ENCODE measurements around the gene CD63.

DNA sequence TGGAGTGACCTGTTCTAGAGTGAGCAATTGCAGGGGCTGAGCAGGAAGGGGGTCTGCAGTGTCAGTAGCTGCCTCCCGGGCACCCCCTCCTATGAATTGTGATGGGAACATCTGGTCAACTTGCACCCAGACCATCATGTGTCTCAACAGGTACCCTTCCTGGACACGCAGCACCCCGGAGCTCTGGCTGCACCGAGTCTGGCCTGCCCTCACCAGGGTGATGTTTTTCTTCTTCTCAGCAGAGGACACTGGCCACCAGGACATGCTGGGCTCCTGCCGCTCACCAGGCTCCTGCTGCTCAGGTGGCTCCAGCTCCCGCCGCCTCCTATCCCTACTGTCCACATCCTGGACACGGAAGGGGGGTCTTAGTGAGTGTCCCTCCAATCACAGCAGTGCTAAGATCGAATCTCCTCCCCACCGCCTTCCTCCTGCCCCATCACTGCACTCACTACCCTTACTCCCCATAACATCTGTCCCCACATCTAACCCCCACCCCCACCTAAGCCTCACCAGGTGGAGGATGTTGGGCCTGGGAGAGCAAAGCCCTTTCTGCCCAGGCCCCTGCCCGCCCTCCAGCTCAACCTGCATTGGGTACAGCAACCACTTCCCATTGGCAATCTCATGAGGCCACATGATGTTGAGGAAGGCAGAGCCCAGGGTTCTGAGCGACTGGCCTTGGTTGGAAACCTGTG, 36.0 kb downstream of the CD63 start:
- TF ChIP-seq ZNF219 (CRISPR knock-in tag; IDR thresholded peaks at IDR 0.05; ENCODE audit: borderline replicate concordance) = no peak
- TF ChIP-seq, protein P1, sequence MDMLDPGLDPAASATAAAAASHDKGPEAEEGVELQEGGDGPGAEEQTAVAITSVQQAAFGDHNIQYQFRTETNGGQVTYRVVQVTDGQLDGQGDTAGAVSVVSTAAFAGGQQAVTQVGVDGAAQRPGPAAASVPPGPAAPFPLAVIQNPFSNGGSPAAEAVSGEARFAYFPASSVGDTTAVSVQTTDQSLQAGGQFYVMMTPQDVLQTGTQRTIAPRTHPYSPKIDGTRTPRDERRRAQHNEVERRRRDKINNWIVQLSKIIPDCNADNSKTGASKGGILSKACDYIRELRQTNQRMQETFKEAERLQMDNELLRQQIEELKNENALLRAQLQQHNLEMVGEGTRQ (CRISPR knock-in tag; IDR thresholded peaks at IDR 0.05) = no peak

All from WTC11 (cell line).